Tibial nerve (tissue), 4 donors: ENCODE results near the gene TMEM239.

Source experiments
- CTCF ChIP-seq, 5 experiments: fragments of 200-600 bp in 3 of 5; fragments of 450-650 bp in 2 of 5; sonication (generic) in 3 of 5; IDR thresholded peaks; one replicate each; pipeline ENCODE4 v1.5.1; 2016 to 2019; ENCODE audit warnings: antibody characterized with exemption in 5 of 5, mild to moderate bottlenecking in 3 of 5, moderate library complexity in 2 of 5
- EP300 ChIP-seq, 2 donors: sonication (generic); formaldehyde crosslinking; IDR thresholded peaks; one replicate each; pipeline ENCODE4 v1.6.1; 2017; ENCODE audit warnings: antibody characterized with exemption in 2 of 2, mild to moderate bottlenecking in 1 of 2
- POLR2A ChIP-seq, 2 donors: fragments of 450-650 bp; IDR thresholded peaks; one replicate each; pipeline ENCODE4 v1.6.1; 2017; ENCODE audit warnings: antibody characterized with exemption in 2 of 2, mild to moderate bottlenecking in 2 of 2, moderate library complexity in 2 of 2

GRCh38 chr20:2795451-2795850 is 20.7 kb upstream of the TMEM239 start:
- no peak for TF ChIP-seq POLR2A (IDR thresholded peaks at IDR 0.05)
- TF ChIP-seq EP300 (IDR thresholded peaks at IDR 0.05), result no peak
- TF ChIP-seq CTCF (IDR thresholded peaks at IDR 0.05), result no peak
